Middle frontal gyrus (tissue), 1 donor: Measurements from ENCODE around the gene FBXO5.

Experiments
- DNase-seq: peaks from one replicate; pipeline ENCODE4 v3.0.0-alpha.2; 2015; ENCODE audit warnings: low spot score; ENCODE audit errors: extremely low spot score

The FBXO5 gene

DNA sequence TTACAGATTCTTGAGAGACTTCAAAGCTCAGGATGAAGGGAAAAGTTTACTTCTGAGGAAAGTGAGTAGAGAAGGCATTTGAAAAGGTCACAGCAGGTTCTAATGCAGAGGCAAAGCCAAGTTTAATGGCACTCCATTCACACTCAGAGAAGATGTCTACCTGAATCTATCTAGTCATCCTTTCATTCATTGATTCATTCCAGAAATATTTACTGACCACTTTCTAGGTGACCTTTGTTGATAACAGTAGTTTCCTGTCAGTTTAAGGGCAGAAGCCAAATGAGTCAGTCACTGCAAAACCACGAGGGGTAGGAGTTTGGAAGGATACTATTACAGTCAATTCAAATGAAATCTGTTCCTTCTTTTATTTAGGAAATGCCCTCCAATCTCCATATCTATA, 30.8 kb downstream of the FBXO5 start:
- no peak for DNase-seq

DNA sequence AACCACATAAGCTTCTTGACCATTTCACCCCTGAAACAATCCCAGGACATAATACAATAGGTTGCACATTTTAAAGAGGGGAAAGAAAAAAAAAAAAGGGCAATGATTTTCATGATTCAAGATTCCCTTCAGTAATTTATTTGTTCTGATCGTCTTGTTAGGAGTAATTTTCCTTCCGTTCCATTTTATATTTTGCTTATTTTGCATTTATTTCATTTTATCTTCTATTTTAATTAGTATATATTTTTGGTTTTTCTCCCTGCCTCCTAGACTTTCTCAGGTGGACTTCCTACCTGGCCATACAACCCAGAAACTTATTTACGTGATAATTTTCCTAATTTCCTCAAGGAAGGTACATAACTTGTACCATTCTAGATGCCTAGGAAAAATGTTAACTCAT, 32.6 kb downstream of the FBXO5 start:
- DNase-seq = no peak

DNA sequence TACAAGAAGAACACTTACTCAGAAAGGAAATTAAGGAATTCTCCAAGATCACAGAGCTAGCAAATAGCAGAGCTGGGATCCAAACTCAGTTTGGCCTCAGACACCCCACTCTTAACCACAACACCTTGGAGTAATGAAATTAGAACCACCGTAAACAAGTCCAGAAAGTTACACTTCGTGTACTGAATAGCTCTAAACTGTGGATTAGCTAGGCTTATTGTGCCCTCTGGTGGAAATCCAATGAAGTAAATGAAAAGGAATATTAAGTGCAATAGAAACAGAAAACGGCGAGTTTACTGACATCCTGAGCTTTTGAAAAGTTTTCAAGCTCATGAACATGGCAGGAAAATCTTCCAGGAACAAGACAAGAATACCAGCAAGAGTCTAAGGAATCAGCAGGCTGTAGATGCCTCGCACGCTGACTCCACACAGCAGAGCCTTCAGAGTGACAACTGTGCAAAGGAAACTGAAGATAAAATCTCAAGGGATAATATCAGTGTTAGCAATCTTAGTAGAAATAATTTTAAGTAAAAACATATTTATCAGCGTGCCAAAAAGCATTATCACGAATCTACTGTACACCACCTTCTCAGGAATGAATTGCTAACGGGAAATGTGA, 34.6 kb downstream of the FBXO5 start:
- DNase-seq = peak; percentile 30

DNA sequence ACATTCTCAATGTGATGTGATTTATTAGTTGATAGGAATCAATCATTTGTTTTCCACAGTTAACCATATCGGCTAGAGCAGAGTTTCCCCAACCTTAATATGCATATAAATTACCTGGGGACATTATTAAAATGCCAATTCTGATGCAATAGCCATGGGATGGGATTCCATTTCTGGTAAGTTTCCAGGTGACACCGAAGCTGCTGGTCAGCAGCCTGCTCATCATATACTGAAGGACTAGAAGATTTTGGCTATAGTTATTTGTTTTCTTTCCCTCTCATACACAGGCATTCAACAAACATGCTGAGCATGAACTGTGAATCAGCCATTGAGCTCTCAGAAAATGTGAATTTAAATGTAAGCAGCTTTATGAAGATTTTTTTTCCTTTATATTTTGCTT, 35.8 kb downstream of the FBXO5 start:
- no peak for DNase-seq

DNA sequence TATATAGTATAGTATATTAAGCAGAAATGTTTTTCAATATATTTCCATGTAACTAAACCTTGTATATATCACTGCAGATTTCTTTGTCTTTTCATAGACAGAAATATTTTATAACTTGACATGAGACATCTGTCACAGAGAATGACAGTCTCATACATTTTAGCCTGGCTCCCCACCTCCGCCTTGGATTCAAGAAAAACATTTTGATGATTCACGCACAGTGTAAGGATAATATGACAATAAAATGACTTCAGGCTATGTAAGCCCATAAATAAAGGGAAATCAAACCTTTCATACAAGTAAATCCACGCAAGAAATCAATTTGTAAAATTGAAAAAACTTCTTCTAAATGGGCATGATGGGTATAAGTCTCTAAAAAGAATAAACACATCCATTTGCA, 36.4 kb downstream of the FBXO5 start:
- DNase-seq = no peak

DNA sequence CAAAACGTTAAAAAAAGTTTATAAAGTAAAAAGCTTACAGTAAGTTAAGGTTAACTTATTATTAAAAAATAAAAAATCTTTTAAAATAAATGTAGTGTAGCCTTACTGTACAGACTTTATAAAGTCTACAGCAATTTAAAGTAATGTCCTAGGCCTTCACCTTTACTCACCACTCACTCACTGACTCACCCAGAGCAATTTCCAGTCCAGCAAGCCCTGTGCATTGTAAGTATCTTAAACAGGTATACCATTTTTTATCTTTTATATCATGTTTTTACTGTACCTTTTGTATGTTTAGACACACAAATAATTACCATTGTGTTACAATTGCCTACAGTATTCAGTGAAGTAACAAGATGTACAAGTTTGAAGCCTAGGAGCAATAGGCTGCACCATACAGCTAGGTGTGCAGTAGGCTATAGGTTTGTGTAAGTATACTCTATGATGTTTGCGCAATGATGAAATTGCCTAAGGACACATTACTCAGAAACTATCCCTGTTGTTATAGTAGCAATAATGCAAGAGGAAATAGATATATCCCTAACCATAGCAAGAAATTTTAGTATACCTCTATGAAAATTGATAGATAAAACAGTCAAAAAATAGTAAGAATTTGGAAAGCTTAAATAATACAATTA, 39.5 kb downstream of the FBXO5 start:
- no peak for DNase-seq

DNA sequence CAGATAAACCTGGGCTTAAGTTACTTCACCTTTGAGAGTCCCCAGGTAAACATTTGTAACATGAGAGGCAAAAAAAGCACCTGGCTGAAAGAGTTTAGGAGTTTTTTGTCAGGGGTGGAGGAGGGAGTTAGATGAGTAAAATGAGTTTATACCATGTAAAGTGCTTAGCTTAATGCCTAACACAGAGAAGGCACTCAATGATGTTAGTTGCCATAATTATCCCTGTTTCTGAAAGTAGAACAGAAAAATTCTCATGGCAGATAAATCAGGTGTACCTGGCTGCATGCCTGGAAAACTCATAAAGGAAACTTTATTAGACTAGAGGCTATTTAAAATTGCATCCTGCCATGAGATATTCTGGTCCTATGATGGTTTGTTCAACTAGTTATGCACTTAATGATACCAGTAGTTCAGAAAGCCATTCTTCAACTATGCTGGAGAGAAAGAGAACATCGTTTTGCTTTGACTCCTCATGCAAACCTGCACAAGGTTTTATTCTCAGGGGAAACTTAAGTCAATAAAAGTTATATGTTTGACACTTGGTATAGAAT, 40.4 kb downstream of the FBXO5 start:
- no peak for DNase-seq

DNA sequence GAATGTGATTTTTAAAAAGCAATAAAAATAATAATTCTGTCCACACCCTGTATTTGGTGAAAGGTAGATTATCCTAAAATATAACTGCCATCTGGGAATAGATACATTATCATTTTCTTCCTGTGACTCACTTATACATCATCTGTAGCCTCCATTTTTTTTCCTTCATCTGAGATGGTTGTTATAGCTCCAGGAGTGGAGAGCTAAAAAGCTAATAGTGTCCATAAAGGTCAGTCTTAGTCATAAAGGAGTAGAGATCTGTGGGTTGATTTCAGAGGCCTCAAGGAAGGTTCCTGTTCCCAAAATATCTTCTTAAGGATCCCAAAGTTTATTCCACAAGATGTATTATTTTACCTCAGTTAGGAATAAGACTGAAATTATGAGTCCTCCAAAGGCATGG, 41.1 kb downstream of the FBXO5 start:
- DNase-seq = no peak

DNA sequence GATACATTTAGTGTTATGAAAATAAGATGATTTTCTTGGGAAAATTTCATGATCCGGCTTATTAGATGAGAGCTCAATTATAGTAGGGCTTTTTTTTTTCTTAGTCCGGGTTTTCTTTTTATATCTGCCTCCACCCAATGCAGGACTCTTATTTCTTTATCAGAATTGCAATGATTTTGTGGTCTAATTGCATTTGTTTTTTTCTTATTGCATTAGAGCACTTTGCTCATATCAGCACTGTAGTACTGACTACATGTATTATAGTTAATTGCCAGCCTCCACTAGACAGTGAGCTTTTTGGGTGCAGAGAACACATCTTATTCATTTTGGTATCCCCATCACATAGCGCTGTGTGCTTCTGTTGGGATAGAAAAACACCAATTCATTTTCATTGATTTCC, 50.0 kb downstream of the FBXO5 start:
- DNase-seq = no peak

DNA sequence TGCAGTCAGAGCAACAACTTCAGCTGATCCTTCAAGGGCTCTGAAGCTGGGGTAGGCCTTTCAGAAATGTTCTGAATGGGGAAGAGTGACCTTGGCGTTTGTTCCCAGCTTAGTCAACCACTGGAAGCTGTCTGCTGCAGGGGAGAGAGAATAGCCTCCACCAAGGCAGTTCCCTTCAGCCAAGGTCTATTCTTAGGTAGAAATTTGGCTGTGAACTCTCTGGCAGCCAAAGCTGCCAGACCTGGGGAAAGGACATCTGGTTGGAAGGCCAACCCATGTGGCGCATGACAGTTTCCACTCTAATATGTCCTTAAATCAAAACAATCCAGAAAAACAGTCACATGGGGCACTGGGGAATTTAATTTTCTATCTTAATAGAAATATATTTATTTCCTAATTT, 60.1 kb downstream of the FBXO5 start:
- no peak for DNase-seq
